Upper lobe of left lung (tissue), 4 donors: ENCODE measurements around the gene PLXNA4.

ENCODE experiments used
- CTCF ChIP-seq, 6 experiments: fragments of 450-650 bp in 4 of 6; fragments of 200-600 bp in 2 of 6; sonication (generic) in 2 of 6; IDR thresholded peaks; one replicate each; pipeline ENCODE4 v1.5.1; 2016 to 2019; ENCODE audit warnings: antibody characterized with exemption in 6 of 6
- EP300 ChIP-seq, 4 donors: sonication (generic); formaldehyde crosslinking; IDR thresholded peaks; one replicate each; pipeline ENCODE4 v1.5.1; 2017; ENCODE audit warnings: antibody characterized with exemption in 4 of 4, control low read depth in 2 of 4
- POLR2A ChIP-seq, 4 donors: fragments of 450-650 bp; IDR thresholded peaks; one replicate each; pipeline ENCODE4 v1.5.1; 2016 to 2017; ENCODE audit warnings: antibody characterized with exemption in 4 of 4, mild to moderate bottlenecking in 2 of 4

DNA sequence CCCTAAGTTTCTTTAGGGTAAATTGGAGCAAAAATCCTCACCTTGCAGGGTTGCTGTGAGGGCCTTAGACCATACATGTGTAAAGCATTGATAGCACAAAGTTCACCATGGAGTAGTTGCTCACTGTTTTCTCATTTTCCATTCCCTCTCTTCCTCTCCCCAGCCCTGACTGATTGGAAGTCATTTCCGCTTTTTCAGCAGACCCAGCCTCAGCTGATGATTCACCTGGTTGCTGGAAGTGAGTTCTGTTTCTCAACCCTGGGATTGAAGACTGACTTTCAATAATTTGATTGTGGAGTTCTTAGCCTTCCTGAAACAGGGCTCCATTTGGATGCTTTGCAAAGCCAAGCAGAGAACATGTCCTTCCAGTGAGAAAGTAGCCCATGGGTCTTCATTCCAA, 107.0 kb downstream of the PLXNA4 start:
- TF ChIP-seq CTCF (IDR thresholded peaks at IDR 0.05) (no peak), POLR2A (IDR thresholded peaks at IDR 0.05) (no peak), EP300 (IDR thresholded peaks at IDR 0.05) (no peak)
